Keratinocyte (primary cell): ENCODE results near the gene NPPA.

Source experiments
- CTCF ChIP-seq, 3 experiments: IDR thresholded peaks in 1 of 3; conservative IDR thresholded peaks in 1 of 3; optimal IDR thresholded peaks in 1 of 3; 2 replicates in 2 of 3; 3 replicates in 1 of 3; pipeline versions ENCODE3 to v1.5.1; 2011; ENCODE audit warnings: low read length in 3 of 3, mild to moderate bottlenecking in 3 of 3, moderate library complexity in 2 of 3, control low read depth in 1 of 3, inconsistent platforms in 1 of 3; ENCODE audit not compliant: insufficient read depth in 2 of 3; ENCODE audit errors: extremely low read depth in 1 of 3
- EZH2 ChIP-seq: IDR thresholded peaks from one replicate; pipeline ENCODE4 v1.6.1; 2012; ENCODE audit warnings: inconsistent platforms, mild to moderate bottlenecking, low read length, moderate library complexity

- no peak for TF ChIP-seq CTCF (optimal IDR thresholded peaks at IDR 0.05 in 1 of 3, IDR thresholded peaks at IDR 0.05 in 1 of 3, conservative IDR thresholded peaks at IDR 0.05 in 1 of 3; ENCODE audit: extremely low read depth in 1 of 3, insufficient read depth in 2 of 3, low read length in 3 of 3)
- TF ChIP-seq EZH2, result no peak
Measured at GRCh38 chr1:11831945-11832725, 15.4 kb downstream of the NPPA start.
